ENCODE measurements around the gene ZNF444. TPM values are rescaled to one million over a fixed set of nuclear protein-coding genes. Genes with fewer than 3 reads are reported as not detected.
"Not testable (repeated sequence)": the region's sequence is repeated elsewhere in the genome, so short reads cannot be mapped to it uniquely, and the experiment has no call there.

ZNF444 gene
- total RNA-seq, 1 experiment from 2014 or later: 84.0 TPM

GRCh38 chr19:56174086-56174485 is 33.0 kb downstream of the ZNF444 start (continued):
- TF ChIP-seq, protein P1, sequence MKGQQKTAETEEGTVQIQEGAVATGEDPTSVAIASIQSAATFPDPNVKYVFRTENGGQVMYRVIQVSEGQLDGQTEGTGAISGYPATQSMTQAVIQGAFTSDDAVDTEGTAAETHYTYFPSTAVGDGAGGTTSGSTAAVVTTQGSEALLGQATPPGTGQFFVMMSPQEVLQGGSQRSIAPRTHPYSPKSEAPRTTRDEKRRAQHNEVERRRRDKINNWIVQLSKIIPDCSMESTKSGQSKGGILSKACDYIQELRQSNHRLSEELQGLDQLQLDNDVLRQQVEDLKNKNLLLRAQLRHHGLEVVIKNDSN (CRISPR knock-in tag; IDR thresholded peaks at IDR 0.05): no peak
- no peak for TF ChIP-seq TEAD4 (CRISPR knock-in tag; IDR thresholded peaks at IDR 0.05)
- TF ChIP-seq IRF2 (CRISPR knock-in tag; IDR thresholded peaks at IDR 0.05; ENCODE audit: borderline replicate concordance, low read depth): no peak
- no peak for TF ChIP-seq AFF4 (CRISPR knock-in tag; IDR thresholded peaks at IDR 0.05; ENCODE audit: borderline replicate concordance)
- TF ChIP-seq PRRX2 (CRISPR knock-in tag; IDR thresholded peaks at IDR 0.05): no peak
- TF ChIP-seq ELF4 (CRISPR knock-in tag; IDR thresholded peaks at IDR 0.05; ENCODE audit: low read depth): no peak
- no peak for TF ChIP-seq ZNF232 (CRISPR knock-in tag; IDR thresholded peaks at IDR 0.05)

DNA sequence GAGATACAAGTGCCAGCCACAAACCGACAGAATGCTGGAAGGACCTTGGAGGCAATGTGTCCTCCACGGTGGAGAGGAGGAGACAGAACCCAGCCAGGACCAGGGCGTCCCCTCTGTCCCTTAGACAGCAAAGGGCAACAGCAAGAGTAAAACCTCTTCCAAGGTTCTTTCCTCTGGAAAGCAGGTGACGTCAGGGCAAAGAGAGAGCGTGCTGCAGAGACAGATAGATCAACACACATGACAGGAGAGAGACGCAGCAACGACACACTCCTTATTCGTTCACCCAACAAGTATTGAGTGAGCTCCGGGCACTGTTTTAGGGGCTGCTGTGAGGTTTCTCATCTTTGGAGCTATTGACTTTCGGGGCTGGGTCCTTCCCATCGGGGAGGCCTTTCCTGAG is 33.5 kb downstream of the ZNF444 start:
- peaks cover 4% of the 10 kb centered on the region; the same call in 1 of the 2 replicates for H3K4me1 Mint-ChIP-seq

GRCh38 chr19:56175861-56176307 is 34.8 kb downstream of the ZNF444 start, which contains the start of gene GALP:
Gene GALP, plus strand, starts transcription at chr19:56176008. Its CDS starts 1,101 bp downstream, at chr19:56177109.
- not testable (repeated sequence) for H3K27ac Mint-ChIP-seq; H3K9me3 Mint-ChIP-seq; H3K4me3 Mint-ChIP-seq; H3K36me3 Mint-ChIP-seq; H3K27me3 Mint-ChIP-seq (ENCODE audit: low read depth); H3K4me1 Mint-ChIP-seq; ATAC-seq; DNase-seq (ENCODE audit: low spot score)
- CTCF ChIA-PET: interaction anchor here (0.6 to 3.1 kb wide), 9 partner anchors 21 to 158 kb away, joined by 3 to 18 read pairs (median 4); no protein-coding TSS in a partner anchor
- POLR2A ChIA-PET: interaction anchor here (0.6 to 0.7 kb wide), 2 partner anchors 33 to 301 kb away, joined by 4 read pairs; no protein-coding TSS in a partner anchor

More for the DNA sequence above, 33.5 kb downstream of the ZNF444 start:
- no peaks in the 10 kb centered on the region for H3K36me3 Mint-ChIP-seq
- DNase-seq (ENCODE audit: low spot score): no peak
- peaks cover 2% of the 10 kb centered on the region; the same call in 1 of the 2 replicates for H3K27me3 Mint-ChIP-seq (ENCODE audit: low read depth)
- TF ChIP-seq ZNF396 (CRISPR knock-in tag; IDR thresholded peaks at IDR 0.05; ENCODE audit: borderline replicate concordance) (no peak), RORB (CRISPR knock-in tag; IDR thresholded peaks at IDR 0.05) (no peak), NFYB (CRISPR knock-in tag; conservative IDR thresholded peaks at IDR 0.05; ENCODE audit: low read depth) (no peak), ZNF121 (CRISPR knock-in tag; IDR thresholded peaks at IDR 0.05) (no peak), CREM (CRISPR knock-in tag; IDR thresholded peaks at IDR 0.05) (no peak), CREB1 (CRISPR knock-in tag; IDR thresholded peaks at IDR 0.05) (no peak), ZBTB21 (CRISPR knock-in tag; IDR thresholded peaks at IDR 0.05; ENCODE audit: borderline replicate concordance) (no peak), ZNF281 (CRISPR knock-in tag; IDR thresholded peaks at IDR 0.05) (no peak), FOXP1 (CRISPR knock-in tag; IDR thresholded peaks at IDR 0.05; ENCODE audit: borderline replicate concordance) (no peak), ZNF416 (CRISPR knock-in tag; IDR thresholded peaks at IDR 0.05) (no peak), SP1 (CRISPR knock-in tag; conservative IDR thresholded peaks at IDR 0.05) (no peak)
- TF ChIP-seq, protein P2, sequence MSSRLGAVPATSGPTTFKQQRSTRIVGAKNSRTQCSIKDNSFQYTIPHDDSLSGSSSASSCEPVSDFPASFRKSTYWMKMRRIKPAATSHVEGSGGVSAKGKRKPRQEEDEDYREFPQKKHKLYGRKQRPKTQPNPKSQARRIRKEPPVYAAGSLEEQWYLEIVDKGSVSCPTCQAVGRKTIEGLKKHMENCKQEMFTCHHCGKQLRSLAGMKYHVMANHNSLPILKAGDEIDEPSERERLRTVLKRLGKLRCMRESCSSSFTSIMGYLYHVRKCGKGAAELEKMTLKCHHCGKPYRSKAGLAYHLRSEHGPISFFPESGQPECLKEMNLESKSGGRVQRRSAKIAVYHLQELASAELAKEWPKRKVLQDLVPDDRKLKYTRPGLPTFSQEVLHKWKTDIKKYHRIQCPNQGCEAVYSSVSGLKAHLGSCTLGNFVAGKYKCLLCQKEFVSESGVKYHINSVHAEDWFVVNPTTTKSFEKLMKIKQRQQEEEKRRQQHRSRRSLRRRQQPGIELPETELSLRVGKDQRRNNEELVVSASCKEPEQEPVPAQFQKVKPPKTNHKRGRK (CRISPR knock-in tag; IDR thresholded peaks at IDR 0.05; ENCODE audit: borderline replicate concordance): no peak
- TF ChIP-seq, protein P3, sequence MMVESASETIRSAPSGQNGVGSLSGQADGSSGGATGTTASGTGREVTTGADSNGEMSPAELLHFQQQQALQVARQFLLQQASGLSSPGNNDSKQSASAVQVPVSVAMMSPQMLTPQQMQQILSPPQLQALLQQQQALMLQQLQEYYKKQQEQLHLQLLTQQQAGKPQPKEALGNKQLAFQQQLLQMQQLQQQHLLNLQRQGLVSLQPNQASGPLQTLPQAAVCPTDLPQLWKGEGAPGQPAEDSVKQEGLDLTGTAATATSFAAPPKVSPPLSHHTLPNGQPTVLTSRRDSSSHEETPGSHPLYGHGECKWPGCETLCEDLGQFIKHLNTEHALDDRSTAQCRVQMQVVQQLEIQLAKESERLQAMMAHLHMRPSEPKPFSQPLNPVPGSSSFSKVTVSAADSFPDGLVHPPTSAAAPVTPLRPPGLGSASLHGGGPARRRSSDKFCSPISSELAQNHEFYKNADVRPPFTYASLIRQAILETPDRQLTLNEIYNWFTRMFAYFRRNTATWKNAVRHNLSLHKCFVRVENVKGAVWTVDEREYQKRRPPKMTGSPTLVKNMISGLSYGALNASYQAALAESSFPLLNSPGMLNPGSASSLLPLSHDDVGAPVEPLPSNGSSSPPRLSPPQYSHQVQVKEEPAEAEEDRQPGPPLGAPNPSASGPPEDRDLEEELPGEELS (CRISPR knock-in tag; IDR thresholded peaks at IDR 0.05): no peak
- CTCF ChIA-PET: interaction anchor here (0.6 to 3.1 kb wide), 4 partner anchors 10 to 108 kb away, joined by 4 to 18 read pairs (median 10); no protein-coding TSS in a partner anchor
- H3K27ac Mint-ChIP-seq: no peak overlapping the region
- H3K9me3 Mint-ChIP-seq: no peaks in the 10 kb centered on the region
- H3K4me3 Mint-ChIP-seq: no peak overlapping the region
- POLR2A ChIA-PET: no interaction called here
- no peak for ATAC-seq

GRCh38 chr19:56176310-56176709 is 35.2 kb downstream of the ZNF444 start:
- not testable (repeated sequence) for H3K4me1 Mint-ChIP-seq; H3K36me3 Mint-ChIP-seq; H3K27ac Mint-ChIP-seq; H3K27me3 Mint-ChIP-seq (ENCODE audit: low read depth); H3K9me3 Mint-ChIP-seq; H3K4me3 Mint-ChIP-seq; ATAC-seq; DNase-seq (ENCODE audit: low spot score)
- ChIA-PET POLR2A (interaction anchor here (0.7 kb wide), 1 partner anchor 301 kb away, joined by 4 read pairs; no protein-coding TSS in a partner anchor), CTCF (interaction anchor here (0.6 to 3.1 kb wide), 8 partner anchors 21 to 157 kb away, joined by 3 to 18 read pairs (median 4); no protein-coding TSS in a partner anchor)
